Measurements from ENCODE around the gene ROM1.

- TF ChIP-seq REST (IDR thresholded peaks at IDR 0.05; ENCODE audit: insufficient replicate concordance, low read depth) = no peak
- TF ChIP-seq, protein P1, sequence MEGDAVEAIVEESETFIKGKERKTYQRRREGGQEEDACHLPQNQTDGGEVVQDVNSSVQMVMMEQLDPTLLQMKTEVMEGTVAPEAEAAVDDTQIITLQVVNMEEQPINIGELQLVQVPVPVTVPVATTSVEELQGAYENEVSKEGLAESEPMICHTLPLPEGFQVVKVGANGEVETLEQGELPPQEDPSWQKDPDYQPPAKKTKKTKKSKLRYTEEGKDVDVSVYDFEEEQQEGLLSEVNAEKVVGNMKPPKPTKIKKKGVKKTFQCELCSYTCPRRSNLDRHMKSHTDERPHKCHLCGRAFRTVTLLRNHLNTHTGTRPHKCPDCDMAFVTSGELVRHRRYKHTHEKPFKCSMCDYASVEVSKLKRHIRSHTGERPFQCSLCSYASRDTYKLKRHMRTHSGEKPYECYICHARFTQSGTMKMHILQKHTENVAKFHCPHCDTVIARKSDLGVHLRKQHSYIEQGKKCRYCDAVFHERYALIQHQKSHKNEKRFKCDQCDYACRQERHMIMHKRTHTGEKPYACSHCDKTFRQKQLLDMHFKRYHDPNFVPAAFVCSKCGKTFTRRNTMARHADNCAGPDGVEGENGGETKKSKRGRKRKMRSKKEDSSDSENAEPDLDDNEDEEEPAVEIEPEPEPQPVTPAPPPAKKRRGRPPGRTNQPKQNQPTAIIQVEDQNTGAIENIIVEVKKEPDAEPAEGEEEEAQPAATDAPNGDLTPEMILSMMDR (IDR thresholded peaks at IDR 0.05; ENCODE audit: insufficient read depth, low read length) = no peak
These were observed 20.8 kb upstream of the ROM1 start for GRCh38 chr11:62592146-62592815.

Data from HL-60 (cell line).